ENCODE results near the gene DSCAML1.

- no peak for TF ChIP-seq CTCF (IDR thresholded peaks at IDR 0.05)
- no peak for TF ChIP-seq EP300 (IDR thresholded peaks at IDR 0.05; ENCODE audit: low read depth)
- no peak for TF ChIP-seq POLR2AphosphoS5 (IDR thresholded peaks at IDR 0.05)
- no peak for TF ChIP-seq POLR2A (IDR thresholded peaks at IDR 0.05)
Observed at GRCh38 chr11:117705866-117706265, 91.2 kb downstream of the DSCAML1 start.
